HEK293 (cell line): ENCODE data around the gene CRYBG2.

Experiments used
- CTCF ChIA-PET: fragments of 350-600 bp; formaldehyde crosslinking; extraction: SDS; loops from one replicate; lab custom pipeline; 2021; ENCODE audit warnings: antibody characterized with exemption; lab: Yijun Ruan, JAX
- POLR2A ChIA-PET: fragments of 300-600 bp; formaldehyde crosslinking; extraction: SDS; loops from one replicate; lab custom pipeline; 2020; ENCODE audit warnings: antibody characterized with exemption, inconsistent platforms; lab: Yijun Ruan, JAX
- H3K27ac ChIP-seq: fragments of 200-500 bp; sonication (Bioruptor generic); 2 replicates; pipeline ENCODE4 v1.5.1; 2014; ENCODE audit warnings: low read depth, low read length, control low read depth, inconsistent platforms; ENCODE audit errors: extremely low read depth
- H3K36me3 ChIP-seq, 2 experiments: fragments of 200-500 bp in 1 of 2; sonication (Bioruptor generic) in 1 of 2; 1 replicate in 1 of 2; 2 replicates in 1 of 2; pipeline ENCODE4 v1.5.1; 2014 to 2017; ENCODE audit warnings: inconsistent platforms in 2 of 2, low read length in 2 of 2; ENCODE audit not compliant: control insufficient read depth in 2 of 2, insufficient read depth in 1 of 2
- H3K4me1 ChIP-seq: fragments of 200-500 bp; sonication (Bioruptor generic); 2 replicates; pipeline ENCODE4 v1.5.1; 2014; ENCODE audit warnings: mild to moderate bottlenecking, low read length, inconsistent platforms; ENCODE audit not compliant: control insufficient read depth, insufficient read depth
- H3K4me3 ChIP-seq: 2 replicates; pipeline ENCODE4 v1.5.1; 2011; ENCODE audit warnings: low read depth, mild to moderate bottlenecking, control low read depth, low read length, moderate library complexity
- H3K9me3 ChIP-seq: fragments of 200-500 bp; sonication (Bioruptor generic); 2 replicates; pipeline ENCODE4 v1.5.1; 2014; ENCODE audit warnings: low read depth, low read length, inconsistent platforms; ENCODE audit not compliant: control insufficient read depth, insufficient read depth
- BCL11B ChIP-seq: fragments of 450-650 bp; formaldehyde crosslinking; IDR thresholded peaks from 2 replicates; pipeline ENCODE4 v1.5.1; 2016; ENCODE audit warnings: low read depth, missing biosample characterization, missing genetic modification characterization
- IKZF3 ChIP-seq: fragments of 450-650 bp; IDR thresholded peaks from 2 replicates; pipeline ENCODE4 v1.5.0; 2018; ENCODE audit warnings: missing biosample characterization, mild to moderate bottlenecking, missing genetic modification characterization, moderate library complexity
- KLF10 ChIP-seq: fragments of 450-650 bp; IDR thresholded peaks from 2 replicates; pipeline ENCODE4 v1.5.1; 2018; ENCODE audit warnings: missing biosample characterization, mild to moderate bottlenecking, missing genetic modification characterization
- RBAK ChIP-seq: fragments of 450-650 bp; formaldehyde crosslinking; IDR thresholded peaks from 2 replicates; pipeline ENCODE4 v1.5.1; 2016; ENCODE audit warnings: missing biosample characterization, missing genetic modification characterization
- SP2 ChIP-seq: fragments of 450-650 bp; formaldehyde crosslinking; IDR thresholded peaks from 2 replicates; pipeline ENCODE4 v1.5.1; 2016; ENCODE audit warnings: missing biosample characterization, missing genetic modification characterization
- SP7 ChIP-seq: fragments of 450-650 bp; formaldehyde crosslinking; IDR thresholded peaks from 2 replicates; pipeline ENCODE4 v1.5.1; 2016; ENCODE audit warnings: missing biosample characterization, missing genetic modification characterization
- WT1 ChIP-seq: fragments of 450-650 bp; formaldehyde crosslinking; IDR thresholded peaks from 2 replicates; pipeline ENCODE4 v1.5.1; 2016; ENCODE audit warnings: missing biosample characterization, missing genetic modification characterization
- ZFP69B ChIP-seq: fragments of 450-650 bp; formaldehyde crosslinking; IDR thresholded peaks from 2 replicates; pipeline ENCODE4 v1.5.1; 2016; ENCODE audit warnings: missing biosample characterization, missing genetic modification characterization
- ZNF121 ChIP-seq: fragments of 450-650 bp; formaldehyde crosslinking; IDR thresholded peaks from 2 replicates; pipeline ENCODE4 v1.5.1; 2016; ENCODE audit warnings: missing biosample characterization, missing genetic modification characterization
- ZNF157 ChIP-seq: fragments of 450-650 bp; formaldehyde crosslinking; IDR thresholded peaks from 2 replicates; pipeline ENCODE4 v1.5.1; 2016; ENCODE audit warnings: missing biosample characterization, missing genetic modification characterization
- ZNF169 ChIP-seq: fragments of 450-650 bp; formaldehyde crosslinking; IDR thresholded peaks from 2 replicates; pipeline ENCODE4 v1.5.1; 2016; ENCODE audit warnings: missing biosample characterization, missing genetic modification characterization
- ZNF174 ChIP-seq: fragments of 450-650 bp; formaldehyde crosslinking; IDR thresholded peaks from 2 replicates; pipeline ENCODE4 v1.5.0; 2017; ENCODE audit warnings: missing biosample characterization, mild to moderate bottlenecking, missing genetic modification characterization
- ZNF2 ChIP-seq: fragments of 450-650 bp; formaldehyde crosslinking; IDR thresholded peaks from 2 replicates; pipeline ENCODE4 v1.5.1; 2016; ENCODE audit warnings: missing biosample characterization, missing genetic modification characterization
- ZNF23 ChIP-seq: fragments of 450-650 bp; formaldehyde crosslinking; IDR thresholded peaks from 2 replicates; pipeline ENCODE4 v1.5.1; 2016; ENCODE audit warnings: missing biosample characterization, missing genetic modification characterization, borderline replicate concordance
- ZNF266 ChIP-seq: fragments of 450-650 bp; formaldehyde crosslinking; IDR thresholded peaks from 2 replicates; pipeline ENCODE4 v1.5.1; 2016; ENCODE audit warnings: missing biosample characterization, missing genetic modification characterization, low read depth
- ZNF274 ChIP-seq, 2 experiments: fragments of 200-500 bp in 1 of 2; fragments of 450-650 bp in 1 of 2; sonication (Bioruptor generic) in 1 of 2; formaldehyde crosslinking in 1 of 2; IDR thresholded peaks; 2 replicates each; pipeline versions ENCODE4 v1.5.1 to v1.6.1; 2014 to 2016; ENCODE audit warnings: borderline replicate concordance in 1 of 2, inconsistent platforms in 1 of 2, low read length in 1 of 2, missing biosample characterization in 1 of 2, missing genetic modification characterization in 1 of 2
- ZNF335 ChIP-seq: fragments of 450-650 bp; formaldehyde crosslinking; conservative IDR thresholded peaks from 2 replicates; pipeline ENCODE4 v1.5.1; 2016; ENCODE audit warnings: missing biosample characterization, missing genetic modification characterization
- ZNF677 ChIP-seq: fragments of 450-650 bp; IDR thresholded peaks from 2 replicates; pipeline ENCODE4 v1.5.0; 2018; ENCODE audit warnings: missing biosample characterization, mild to moderate bottlenecking, missing genetic modification characterization, moderate library complexity
- ZNF692 ChIP-seq: fragments of 450-650 bp; formaldehyde crosslinking; IDR thresholded peaks from 2 replicates; pipeline ENCODE4 v1.5.1; 2016; ENCODE audit warnings: missing biosample characterization, missing genetic modification characterization
- ZNF792 ChIP-seq: fragments of 450-650 bp; formaldehyde crosslinking; IDR thresholded peaks from 2 replicates; pipeline ENCODE4 v1.5.1; 2016; ENCODE audit warnings: missing biosample characterization, missing genetic modification characterization
- TF ChIP-seq, protein P1 (sequence below): fragments of 450-650 bp; formaldehyde crosslinking; IDR thresholded peaks from 2 replicates; pipeline ENCODE4 v1.5.1; 2016; ENCODE audit warnings: missing biosample characterization, missing genetic modification characterization
- TF ChIP-seq, protein P2 (sequence below): fragments of 450-650 bp; formaldehyde crosslinking; IDR thresholded peaks from 2 replicates; pipeline ENCODE4 v1.5.1; 2016; ENCODE audit warnings: missing biosample characterization, missing genetic modification characterization
- TF ChIP-seq, protein P3 (sequence below): fragments of 450-650 bp; formaldehyde crosslinking; IDR thresholded peaks from 2 replicates; pipeline ENCODE4 v1.5.1; 2016; ENCODE audit warnings: missing biosample characterization, missing genetic modification characterization
- TF ChIP-seq, protein P4 (sequence below): fragments of 450-650 bp; formaldehyde crosslinking; IDR thresholded peaks from 2 replicates; pipeline ENCODE4 v1.5.1; 2017; ENCODE audit warnings: missing biosample characterization, mild to moderate bottlenecking, missing genetic modification characterization, moderate library complexity

CRYBG2 gene

GRCh38 chr1:26275580-26276431, 78.1 kb downstream of the CRYBG2 start:
- Histone ChIP-seq H3K36me3 (peaks cover 14 to 72% of the 10 kb centered on the region in 2 experiments; a peak in 1 of 3 replicates), H3K4me1 (0 out of 2 replicates have a peak, but pooled peaks cover 3% of the 10 kb centered on the region), H3K9me3 (no peaks in the 10 kb centered on the region), H3K27ac (peak overlapping the region; percentile 0; the same call in 1 of the 2 replicates), H3K4me3 (no peak overlapping the region)
- CTCF ChIA-PET = interaction anchor here (0.6 to 5.1 kb wide), 37 partner anchors 9 to 241 kb away, joined by 3 to 50 read pairs (median 4); partner anchors contain the start of genes CD52, UBXN11 and ZNF593
- POLR2A ChIA-PET = interaction anchor here (0.6 to 1.0 kb wide), 4 partner anchors 41 to 614 kb away, joined by 3 to 4 read pairs (median 3); partner anchors contain the start of genes CEP85 and GPN2
- TF ChIP-seq, protein P1, sequence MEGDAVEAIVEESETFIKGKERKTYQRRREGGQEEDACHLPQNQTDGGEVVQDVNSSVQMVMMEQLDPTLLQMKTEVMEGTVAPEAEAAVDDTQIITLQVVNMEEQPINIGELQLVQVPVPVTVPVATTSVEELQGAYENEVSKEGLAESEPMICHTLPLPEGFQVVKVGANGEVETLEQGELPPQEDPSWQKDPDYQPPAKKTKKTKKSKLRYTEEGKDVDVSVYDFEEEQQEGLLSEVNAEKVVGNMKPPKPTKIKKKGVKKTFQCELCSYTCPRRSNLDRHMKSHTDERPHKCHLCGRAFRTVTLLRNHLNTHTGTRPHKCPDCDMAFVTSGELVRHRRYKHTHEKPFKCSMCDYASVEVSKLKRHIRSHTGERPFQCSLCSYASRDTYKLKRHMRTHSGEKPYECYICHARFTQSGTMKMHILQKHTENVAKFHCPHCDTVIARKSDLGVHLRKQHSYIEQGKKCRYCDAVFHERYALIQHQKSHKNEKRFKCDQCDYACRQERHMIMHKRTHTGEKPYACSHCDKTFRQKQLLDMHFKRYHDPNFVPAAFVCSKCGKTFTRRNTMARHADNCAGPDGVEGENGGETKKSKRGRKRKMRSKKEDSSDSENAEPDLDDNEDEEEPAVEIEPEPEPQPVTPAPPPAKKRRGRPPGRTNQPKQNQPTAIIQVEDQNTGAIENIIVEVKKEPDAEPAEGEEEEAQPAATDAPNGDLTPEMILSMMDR (tag by site-specific recombination) = peak; percentile 80
- TF ChIP-seq WT1 (tag by site-specific recombination) = no peak
- no peak for TF ChIP-seq ZNF274 (IDR thresholded peaks at IDR 0.05; ENCODE audit: low read length)
- no peak for TF ChIP-seq ZNF274 (tag by site-specific recombination; IDR thresholded peaks at IDR 0.05; ENCODE audit: borderline replicate concordance)
- peak; percentile 53 for TF ChIP-seq SP2 (tag by site-specific recombination)
- no peak for TF ChIP-seq ZNF121 (tag by site-specific recombination)
- TF ChIP-seq BCL11B (tag by site-specific recombination) = no peak
- no peak for TF ChIP-seq ZNF174 (tag by site-specific recombination)
- no peak for TF ChIP-seq ZNF266 (tag by site-specific recombination)
- TF ChIP-seq ZNF23 (tag by site-specific recombination) = no peak
- TF ChIP-seq ZNF677 (tag by site-specific recombination) = no peak
- TF ChIP-seq, protein P2, sequence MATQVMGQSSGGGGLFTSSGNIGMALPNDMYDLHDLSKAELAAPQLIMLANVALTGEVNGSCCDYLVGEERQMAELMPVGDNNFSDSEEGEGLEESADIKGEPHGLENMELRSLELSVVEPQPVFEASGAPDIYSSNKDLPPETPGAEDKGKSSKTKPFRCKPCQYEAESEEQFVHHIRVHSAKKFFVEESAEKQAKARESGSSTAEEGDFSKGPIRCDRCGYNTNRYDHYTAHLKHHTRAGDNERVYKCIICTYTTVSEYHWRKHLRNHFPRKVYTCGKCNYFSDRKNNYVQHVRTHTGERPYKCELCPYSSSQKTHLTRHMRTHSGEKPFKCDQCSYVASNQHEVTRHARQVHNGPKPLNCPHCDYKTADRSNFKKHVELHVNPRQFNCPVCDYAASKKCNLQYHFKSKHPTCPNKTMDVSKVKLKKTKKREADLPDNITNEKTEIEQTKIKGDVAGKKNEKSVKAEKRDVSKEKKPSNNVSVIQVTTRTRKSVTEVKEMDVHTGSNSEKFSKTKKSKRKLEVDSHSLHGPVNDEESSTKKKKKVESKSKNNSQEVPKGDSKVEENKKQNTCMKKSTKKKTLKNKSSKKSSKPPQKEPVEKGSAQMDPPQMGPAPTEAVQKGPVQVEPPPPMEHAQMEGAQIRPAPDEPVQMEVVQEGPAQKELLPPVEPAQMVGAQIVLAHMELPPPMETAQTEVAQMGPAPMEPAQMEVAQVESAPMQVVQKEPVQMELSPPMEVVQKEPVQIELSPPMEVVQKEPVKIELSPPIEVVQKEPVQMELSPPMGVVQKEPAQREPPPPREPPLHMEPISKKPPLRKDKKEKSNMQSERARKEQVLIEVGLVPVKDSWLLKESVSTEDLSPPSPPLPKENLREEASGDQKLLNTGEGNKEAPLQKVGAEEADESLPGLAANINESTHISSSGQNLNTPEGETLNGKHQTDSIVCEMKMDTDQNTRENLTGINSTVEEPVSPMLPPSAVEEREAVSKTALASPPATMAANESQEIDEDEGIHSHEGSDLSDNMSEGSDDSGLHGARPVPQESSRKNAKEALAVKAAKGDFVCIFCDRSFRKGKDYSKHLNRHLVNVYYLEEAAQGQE = no peak
- TF ChIP-seq RBAK (tag by site-specific recombination) = no peak
- TF ChIP-seq KLF10 (tag by site-specific recombination) = 0 out of 2 replicates have a peak, but pooled peaks have one; percentile 14
- TF ChIP-seq ZNF2 (tag by site-specific recombination) = 0 out of 2 replicates have a peak, but pooled peaks have one; percentile 34
- TF ChIP-seq, protein P3, sequence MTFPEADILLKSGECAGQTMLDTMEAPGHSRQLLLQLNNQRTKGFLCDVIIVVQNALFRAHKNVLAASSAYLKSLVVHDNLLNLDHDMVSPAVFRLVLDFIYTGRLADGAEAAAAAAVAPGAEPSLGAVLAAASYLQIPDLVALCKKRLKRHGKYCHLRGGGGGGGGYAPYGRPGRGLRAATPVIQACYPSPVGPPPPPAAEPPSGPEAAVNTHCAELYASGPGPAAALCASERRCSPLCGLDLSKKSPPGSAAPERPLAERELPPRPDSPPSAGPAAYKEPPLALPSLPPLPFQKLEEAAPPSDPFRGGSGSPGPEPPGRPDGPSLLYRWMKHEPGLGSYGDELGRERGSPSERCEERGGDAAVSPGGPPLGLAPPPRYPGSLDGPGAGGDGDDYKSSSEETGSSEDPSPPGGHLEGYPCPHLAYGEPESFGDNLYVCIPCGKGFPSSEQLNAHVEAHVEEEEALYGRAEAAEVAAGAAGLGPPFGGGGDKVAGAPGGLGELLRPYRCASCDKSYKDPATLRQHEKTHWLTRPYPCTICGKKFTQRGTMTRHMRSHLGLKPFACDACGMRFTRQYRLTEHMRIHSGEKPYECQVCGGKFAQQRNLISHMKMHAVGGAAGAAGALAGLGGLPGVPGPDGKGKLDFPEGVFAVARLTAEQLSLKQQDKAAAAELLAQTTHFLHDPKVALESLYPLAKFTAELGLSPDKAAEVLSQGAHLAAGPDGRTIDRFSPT (tag by site-specific recombination) = no peak
- no peak for TF ChIP-seq ZNF169 (tag by site-specific recombination)
- peak; percentile 98 for TF ChIP-seq ZNF692 (tag by site-specific recombination)
- no peak for TF ChIP-seq ZNF157 (tag by site-specific recombination)
- TF ChIP-seq ZNF335 = peak; percentile 50
- no peak for TF ChIP-seq ZNF792 (tag by site-specific recombination)
- peak; percentile 58 for TF ChIP-seq IKZF3 (tag by site-specific recombination)
- TF ChIP-seq SP7 = peak; percentile 56; the same call in 1 of the 2 replicates
- TF ChIP-seq ZFP69B (tag by site-specific recombination) = peak; percentile 92
- TF ChIP-seq, protein P4, sequence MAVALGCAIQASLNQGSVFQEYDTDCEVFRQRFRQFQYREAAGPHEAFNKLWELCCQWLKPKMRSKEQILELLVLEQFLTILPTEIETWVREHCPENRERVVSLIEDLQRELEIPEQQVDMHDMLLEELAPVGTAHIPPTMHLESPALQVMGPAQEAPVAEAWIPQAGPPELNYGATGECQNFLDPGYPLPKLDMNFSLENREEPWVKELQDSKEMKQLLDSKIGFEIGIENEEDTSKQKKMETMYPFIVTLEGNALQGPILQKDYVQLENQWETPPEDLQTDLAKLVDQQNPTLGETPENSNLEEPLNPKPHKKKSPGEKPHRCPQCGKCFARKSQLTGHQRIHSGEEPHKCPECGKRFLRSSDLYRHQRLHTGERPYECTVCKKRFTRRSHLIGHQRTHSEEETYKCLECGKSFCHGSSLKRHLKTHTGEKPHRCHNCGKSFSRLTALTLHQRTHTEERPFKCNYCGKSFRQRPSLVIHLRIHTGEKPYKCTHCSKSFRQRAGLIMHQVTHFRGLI = no peak
